Measurements from ENCODE around the gene ZBTB20. TPM values are rescaled to one million over a fixed set of nuclear protein-coding genes. Genes with fewer than 3 reads are reported as not detected.
A peak's percentile ranks its signal among the peaks of the same experiment; 100 is the strongest.

ZBTB20 gene
- total RNA-seq (10 to 100 TPM; 41.7 to 74.9 (median 57.4) TPM), polyA plus RNA-seq (1 to 10 TPM in 1 of 3 donors, under 1 TPM in 2; 0.40 to 3.4 (median 0.66) TPM)
- long read RNA-seq, donor 1, partial matches to known transcripts, result 15 of 46 reads
- long read RNA-seq, donor 1, other reads (novel, unspliced or antisense), result 27 of 46 reads
- long read RNA-seq, donor 2, transcript ZBTB20-202 (6 exons, 3,323 nt), result major isoform, 6 of 75 reads
- long read RNA-seq, donor 2, partial matches to known transcripts, result 27 of 75 reads
- long read RNA-seq, donor 2, other reads (novel, unspliced or antisense), result 42 of 75 reads

DNA sequence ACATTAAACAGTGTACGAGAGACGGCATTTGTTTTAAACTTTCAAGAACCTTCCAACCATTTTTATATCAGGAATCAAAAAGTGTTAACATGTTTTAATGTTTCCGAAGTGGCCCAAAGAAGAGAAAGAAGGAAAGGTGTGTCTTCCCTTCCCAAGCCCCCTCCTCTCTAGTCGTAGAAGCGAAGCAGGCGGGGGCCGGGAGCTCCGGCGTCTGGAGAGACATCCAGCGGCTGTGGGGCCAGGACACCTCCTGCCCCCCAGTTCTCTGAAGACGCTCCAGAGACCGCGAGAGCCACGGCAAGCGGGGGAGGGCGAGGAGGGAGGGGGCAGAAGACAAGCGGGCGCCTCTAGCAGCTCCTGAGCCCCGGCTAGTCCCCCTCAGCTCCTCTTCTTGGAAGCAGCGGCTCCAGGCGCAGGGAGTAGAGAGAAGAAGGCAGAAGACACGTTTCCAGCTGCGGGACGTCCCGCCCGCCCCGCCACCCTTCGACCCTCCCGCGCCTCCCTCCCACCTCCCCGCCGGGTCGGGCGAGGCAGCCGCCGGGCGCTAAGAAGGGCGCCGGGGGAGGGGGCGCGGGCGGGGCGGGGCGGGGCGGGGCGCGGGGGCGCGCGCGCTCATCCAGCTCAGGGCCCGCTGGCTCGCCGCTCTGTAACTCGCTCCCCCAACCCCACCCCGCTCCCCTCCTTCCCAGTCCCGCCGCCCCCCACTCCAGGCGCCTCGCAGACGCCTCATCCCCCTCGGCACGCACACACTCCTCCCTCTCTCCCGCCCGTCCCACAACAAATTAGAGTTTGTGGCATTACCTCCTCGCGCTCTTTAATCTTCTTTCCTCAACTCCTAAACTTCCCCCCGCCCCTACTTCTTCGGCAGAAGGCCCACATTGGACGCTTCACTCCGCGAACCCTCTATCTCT, at the start of gene ZBTB20:
TSS of gene ZBTB20 (minus strand) at position 871 of the 911 bp plus-strand sequence.
- DNase-seq (peak; percentile 73 to 87), ATAC-seq (peak; percentile 39 to 59 (median 46))
- TF ChIP-seq, protein P1, sequence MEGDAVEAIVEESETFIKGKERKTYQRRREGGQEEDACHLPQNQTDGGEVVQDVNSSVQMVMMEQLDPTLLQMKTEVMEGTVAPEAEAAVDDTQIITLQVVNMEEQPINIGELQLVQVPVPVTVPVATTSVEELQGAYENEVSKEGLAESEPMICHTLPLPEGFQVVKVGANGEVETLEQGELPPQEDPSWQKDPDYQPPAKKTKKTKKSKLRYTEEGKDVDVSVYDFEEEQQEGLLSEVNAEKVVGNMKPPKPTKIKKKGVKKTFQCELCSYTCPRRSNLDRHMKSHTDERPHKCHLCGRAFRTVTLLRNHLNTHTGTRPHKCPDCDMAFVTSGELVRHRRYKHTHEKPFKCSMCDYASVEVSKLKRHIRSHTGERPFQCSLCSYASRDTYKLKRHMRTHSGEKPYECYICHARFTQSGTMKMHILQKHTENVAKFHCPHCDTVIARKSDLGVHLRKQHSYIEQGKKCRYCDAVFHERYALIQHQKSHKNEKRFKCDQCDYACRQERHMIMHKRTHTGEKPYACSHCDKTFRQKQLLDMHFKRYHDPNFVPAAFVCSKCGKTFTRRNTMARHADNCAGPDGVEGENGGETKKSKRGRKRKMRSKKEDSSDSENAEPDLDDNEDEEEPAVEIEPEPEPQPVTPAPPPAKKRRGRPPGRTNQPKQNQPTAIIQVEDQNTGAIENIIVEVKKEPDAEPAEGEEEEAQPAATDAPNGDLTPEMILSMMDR (IDR thresholded peaks at IDR 0.05), result no peak
- WGBS, 3 donors, result 0 to 1% (median 1%) methylated on average over 21 to 72 of the region's 72 CpGs
- no peaks in the 10 kb centered on the region for H3K9me3 ChIP-seq
- no peaks in the 10 kb centered on the region for H3K36me3 ChIP-seq (ENCODE audit: insufficient read depth in 1 of 2, low read depth in 1 of 2)
- H3K4me1 ChIP-seq, result peaks cover 35% of the 10 kb centered on the region
- H3K27ac ChIP-seq, result peak within 1 kb of the TSS; percentile 96
- H3K27me3 ChIP-seq (ENCODE audit: insufficient read depth in 3 of 3, low read length in 2 of 3), result no peaks in the 10 kb centered on the region
- intact Hi-C loops (cut with DNase I), result loop anchor here in 1 of 2 donors (10.0 kb wide), 1 partner anchor 522 kb away; no protein-coding TSS in a partner anchor
- peak within 1 kb of the TSS; percentile 79 for H3K4me3 ChIP-seq

DNA sequence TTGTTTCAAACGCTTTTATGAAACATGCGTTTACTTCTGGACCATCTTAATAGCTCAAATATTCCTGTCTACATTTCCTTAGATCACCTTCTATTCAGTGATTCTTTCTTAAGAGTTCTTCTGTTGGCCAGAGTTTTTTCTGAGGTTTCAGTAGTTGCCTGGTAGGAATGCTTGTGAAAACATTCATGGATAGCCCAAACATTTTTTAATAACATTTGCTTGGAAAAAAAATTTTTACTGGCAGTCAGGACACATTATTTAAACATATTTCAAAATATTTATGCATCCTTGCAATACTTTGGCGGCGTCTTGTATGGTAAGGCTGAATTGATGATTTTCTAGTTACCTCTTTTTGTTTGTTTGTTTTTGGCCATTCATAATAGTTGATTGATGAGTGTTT, 47.4 kb upstream of the ZBTB20 start:
- Histone ChIP-seq H3K9me3 (peaks cover 4% of the 10 kb centered on the region), H3K4me1 (no peaks in the 10 kb centered on the region), H3K27ac (no peak overlapping the region), H3K4me3 (no peak overlapping the region), H3K36me3 (ENCODE audit: insufficient read depth in 1 of 2, low read depth in 1 of 2) (no peaks in the 10 kb centered on the region), H3K27me3 (ENCODE audit: insufficient read depth in 3 of 3, low read length in 2 of 3) (no peaks in the 10 kb centered on the region)
- 90 to 94% (median 90%) methylated on average over 4 of the region's 4 CpGs for WGBS, 3 donors
- intact Hi-C loops (cut with DNase I), result no loop called here
- TF ChIP-seq, protein P1 (IDR thresholded peaks at IDR 0.05), result no peak
- ATAC-seq, result no peak
- no peak for DNase-seq

DNA sequence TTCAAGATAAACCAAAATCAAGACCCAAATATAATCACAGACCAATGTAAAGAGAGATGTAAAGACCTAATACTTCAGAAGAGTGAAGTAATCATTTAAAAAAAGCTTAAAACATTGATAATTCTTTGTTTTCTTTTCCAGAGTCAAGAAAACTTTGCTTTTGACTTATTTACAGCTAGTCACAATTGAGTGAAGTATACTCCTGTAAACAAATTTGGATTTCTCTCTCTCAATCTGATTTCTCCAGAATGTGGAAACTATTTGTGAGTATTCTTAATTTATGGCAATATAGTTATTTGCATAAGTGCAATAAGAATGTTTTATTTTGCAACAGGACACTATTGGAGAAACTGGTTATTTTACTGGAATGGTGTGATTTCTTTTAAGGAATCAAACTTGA, 43.7 kb upstream of the ZBTB20 start:
- Histone ChIP-seq H3K4me3 (no peak overlapping the region), H3K4me1 (no peaks in the 10 kb centered on the region), H3K27me3 (ENCODE audit: insufficient read depth in 3 of 3, low read length in 2 of 3) (no peaks in the 10 kb centered on the region), H3K27ac (no peak overlapping the region), H3K9me3 (peaks cover 4% of the 10 kb centered on the region), H3K36me3 (ENCODE audit: insufficient read depth in 1 of 2, low read depth in 1 of 2) (no peaks in the 10 kb centered on the region)
- intact Hi-C loops (cut with DNase I), result no loop called here
- no peak for ATAC-seq
- no peak for DNase-seq
- TF ChIP-seq, protein P1 (IDR thresholded peaks at IDR 0.05), result no peak

DNA sequence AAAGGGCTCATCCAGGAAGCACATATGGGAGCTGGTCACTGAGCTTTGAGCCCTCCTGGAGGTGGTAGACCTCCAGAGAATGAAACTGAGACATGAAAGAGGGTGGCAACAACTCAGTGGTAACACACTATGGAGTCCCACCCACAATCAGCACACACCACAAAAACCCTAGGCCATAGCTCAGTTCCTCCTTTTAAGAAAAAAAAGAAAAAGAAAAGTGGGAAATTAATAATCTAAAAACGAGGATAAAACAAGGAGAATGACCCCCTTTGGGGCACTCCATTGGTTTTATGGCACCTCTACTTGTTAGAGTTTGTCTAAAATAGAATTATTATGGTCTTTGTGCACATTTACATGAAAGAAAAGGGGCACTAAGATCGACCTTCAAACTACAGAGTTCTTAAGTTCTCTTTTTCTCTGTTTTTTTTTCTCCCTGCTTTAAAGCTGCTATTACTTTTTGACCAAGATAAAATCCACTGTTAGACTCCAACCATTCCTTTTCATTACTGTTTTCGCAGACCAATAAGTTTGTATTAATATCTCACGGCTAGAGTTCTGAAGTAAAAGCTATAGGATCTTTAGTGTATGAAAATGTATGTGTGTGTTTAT, 40.2 kb upstream of the ZBTB20 start:
- Histone ChIP-seq H3K4me3 (no peak overlapping the region), H3K27me3 (ENCODE audit: insufficient read depth in 3 of 3, low read length in 2 of 3) (no peaks in the 10 kb centered on the region), H3K4me1 (no peaks in the 10 kb centered on the region), H3K36me3 (ENCODE audit: insufficient read depth in 1 of 2, low read depth in 1 of 2) (no peaks in the 10 kb centered on the region), H3K9me3 (peaks cover 4% of the 10 kb centered on the region), H3K27ac (no peak overlapping the region)
- ATAC-seq (no peak), DNase-seq (no peak)
- TF ChIP-seq, protein P1 (IDR thresholded peaks at IDR 0.05), result no peak
- intact Hi-C loops (cut with DNase I), result no loop called here
- 77 to 82% (median 82%) methylated on average over 4 of the region's 4 CpGs for WGBS, 3 donors

Data from psoas muscle (tissue), 8 donors.